ENCODE results near the gene CCNB1IP1. TPM values are rescaled to one million over a fixed set of nuclear protein-coding genes. Genes with fewer than 3 reads are reported as not detected.

Gene CCNB1IP1
- total and polyA plus RNA-seq, 7 donors: 11.9 to 67.4 (median 35.9) TPM

DNA sequence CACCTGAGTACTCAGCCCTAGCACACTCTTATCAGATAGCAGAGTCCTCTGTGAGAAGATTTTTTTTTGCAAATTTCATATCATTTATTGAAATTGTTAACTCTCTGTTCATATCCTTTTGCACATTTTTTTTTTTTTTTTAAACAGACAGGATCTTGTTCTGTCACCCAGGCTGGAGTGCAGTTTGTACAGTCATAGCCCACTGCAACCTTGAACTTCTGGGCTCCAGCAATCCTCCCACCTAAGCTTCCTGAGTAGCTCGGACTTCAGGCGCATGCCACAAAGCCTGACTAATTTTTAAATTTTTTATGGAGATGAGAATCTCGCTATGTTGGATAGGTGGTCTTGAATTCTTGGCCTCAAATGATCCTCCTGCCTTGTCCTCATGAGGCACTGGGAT, 14.7 kb upstream of the CCNB1IP1 start:
- no peaks in the 10 kb centered on the region for H3K9me3 ChIP-seq
- TF ChIP-seq, protein P1, sequence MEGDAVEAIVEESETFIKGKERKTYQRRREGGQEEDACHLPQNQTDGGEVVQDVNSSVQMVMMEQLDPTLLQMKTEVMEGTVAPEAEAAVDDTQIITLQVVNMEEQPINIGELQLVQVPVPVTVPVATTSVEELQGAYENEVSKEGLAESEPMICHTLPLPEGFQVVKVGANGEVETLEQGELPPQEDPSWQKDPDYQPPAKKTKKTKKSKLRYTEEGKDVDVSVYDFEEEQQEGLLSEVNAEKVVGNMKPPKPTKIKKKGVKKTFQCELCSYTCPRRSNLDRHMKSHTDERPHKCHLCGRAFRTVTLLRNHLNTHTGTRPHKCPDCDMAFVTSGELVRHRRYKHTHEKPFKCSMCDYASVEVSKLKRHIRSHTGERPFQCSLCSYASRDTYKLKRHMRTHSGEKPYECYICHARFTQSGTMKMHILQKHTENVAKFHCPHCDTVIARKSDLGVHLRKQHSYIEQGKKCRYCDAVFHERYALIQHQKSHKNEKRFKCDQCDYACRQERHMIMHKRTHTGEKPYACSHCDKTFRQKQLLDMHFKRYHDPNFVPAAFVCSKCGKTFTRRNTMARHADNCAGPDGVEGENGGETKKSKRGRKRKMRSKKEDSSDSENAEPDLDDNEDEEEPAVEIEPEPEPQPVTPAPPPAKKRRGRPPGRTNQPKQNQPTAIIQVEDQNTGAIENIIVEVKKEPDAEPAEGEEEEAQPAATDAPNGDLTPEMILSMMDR (IDR thresholded peaks at IDR 0.05): no peak
- H3K36me3 ChIP-seq (ENCODE audit: insufficient read depth in 1 of 2, low read depth in 1 of 2): peaks cover 4 to 79% of the 10 kb centered on the region in 2 donors
- intact Hi-C loops (cut with DNase I): loop anchor here (5.0 kb wide), 1 partner anchor 60 kb away; no protein-coding TSS in a partner anchor
- H3K4me3 ChIP-seq: no peak overlapping the region
- WGBS, 3 donors: 82 to 93% (median 89%) methylated on average over 3 of the region's 3 CpGs
- DNase-seq (no peak), ATAC-seq (no peak)
- no peaks in the 10 kb centered on the region for H3K27me3 ChIP-seq (ENCODE audit: insufficient read depth in 3 of 3, low read length in 2 of 3)
- H3K27ac ChIP-seq: no peak overlapping the region
- peaks cover 4% of the 10 kb centered on the region for H3K4me1 ChIP-seq

- Histone ChIP-seq H3K27me3 (ENCODE audit: insufficient read depth in 3 of 3, low read length in 2 of 3) (no peaks in the 10 kb centered on the region), H3K36me3 (ENCODE audit: insufficient read depth in 1 of 2, low read depth in 1 of 2) (peaks cover 4 to 69% of the 10 kb centered on the region in 2 donors), H3K4me1 (peaks cover 4% of the 10 kb centered on the region), H3K27ac (no peak overlapping the region), H3K9me3 (no peaks in the 10 kb centered on the region), H3K4me3 (no peak overlapping the region)
- WGBS, 3 donors: 89 to 100% (median 98%) methylated on average over 1 of the region's 1 CpG
- TF ChIP-seq, protein P1 (IDR thresholded peaks at IDR 0.05): no peak
- ATAC-seq (no peak), DNase-seq (no peak)
- intact Hi-C loops (cut with DNase I): loop anchor here (5.0 kb wide), 1 partner anchor 61 kb away; no protein-coding TSS in a partner anchor
These were observed 13.6 kb upstream of the CCNB1IP1 start for GRCh38 chr14:20346713-20347112.

- intact Hi-C loops (cut with DNase I): loop anchor here (5.0 kb wide), 1 partner anchor 62 kb away; no protein-coding TSS in a partner anchor
- TF ChIP-seq, protein P1 (IDR thresholded peaks at IDR 0.05): no peak
- 94 to 100% (median 96%) methylated on average over 1 of the region's 1 CpG for WGBS, 3 donors
- Histone ChIP-seq H3K27ac (no peak overlapping the region), H3K36me3 (ENCODE audit: insufficient read depth in 1 of 2, low read depth in 1 of 2) (peaks cover 4 to 55% of the 10 kb centered on the region in 2 donors), H3K9me3 (no peaks in the 10 kb centered on the region), H3K27me3 (ENCODE audit: insufficient read depth in 3 of 3, low read length in 2 of 3) (no peaks in the 10 kb centered on the region), H3K4me1 (peaks cover 4% of the 10 kb centered on the region), H3K4me3 (no peak overlapping the region)
- DNase-seq: no peak
- ATAC-seq: no peak
These were observed 12.3 kb upstream of the CCNB1IP1 start for GRCh38 chr14:20345366-20345765.

DNA sequence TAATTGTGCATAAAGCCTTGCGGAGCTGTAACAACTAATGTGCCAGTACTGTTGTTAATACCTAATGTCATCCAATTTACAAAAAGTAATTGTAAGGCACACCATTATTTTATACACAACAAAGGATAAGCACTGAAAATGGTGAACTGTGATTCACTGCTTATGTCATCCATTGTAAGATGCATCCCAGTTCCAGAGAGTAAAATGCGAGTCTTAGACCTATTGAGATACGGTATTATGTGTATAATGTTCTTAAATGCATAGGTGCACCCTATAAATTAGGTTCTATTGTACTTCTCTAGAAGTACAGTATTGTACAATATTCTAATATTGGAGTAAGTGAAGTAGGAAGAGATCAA, 10.8 kb upstream of the CCNB1IP1 start:
- H3K4me1 ChIP-seq: peaks cover 4% of the 10 kb centered on the region
- peak overlapping the region; percentile 93 for H3K27ac ChIP-seq
- TF ChIP-seq, protein P1 (IDR thresholded peaks at IDR 0.05): no peak
- H3K9me3 ChIP-seq: no peaks in the 10 kb centered on the region
- peak overlapping the region; percentile 90 for H3K4me3 ChIP-seq
- H3K27me3 ChIP-seq (ENCODE audit: insufficient read depth in 3 of 3, low read length in 2 of 3): no peaks in the 10 kb centered on the region
- H3K36me3 ChIP-seq (ENCODE audit: insufficient read depth in 1 of 2, low read depth in 1 of 2): peaks cover 2 to 40% of the 10 kb centered on the region in 2 donors
- intact Hi-C loops (cut with DNase I): loop anchor here (2.0 to 5.0 kb wide), 2 partner anchors 111 to 118 kb away; partner anchors contain the start of genes APEX1 (in 1 of the 2), OSGEP (in 1 of the 2) and PIP4P1 (in 1 of the 2)
- ATAC-seq: no peak
- WGBS, 3 donors: 0 to 2% (median 1%) methylated on average over 3 of the region's 3 CpGs
- DNase-seq: no peak
